C4-2B (cell line): Measurements from ENCODE around the gene GCNT2.

Experiments
- ZFX ChIP-seq: fragments of 450-650 bp; IDR thresholded peaks from 2 replicates; pipeline ENCODE4 v1.6.1; 2017
- TF ChIP-seq, protein P1 (sequence below): fragments of 450-650 bp; conservative IDR thresholded peaks from 2 replicates; pipeline ENCODE4 v1.5.1; 2017; ENCODE audit warnings: mild to moderate bottlenecking

- TF ChIP-seq, protein P1, sequence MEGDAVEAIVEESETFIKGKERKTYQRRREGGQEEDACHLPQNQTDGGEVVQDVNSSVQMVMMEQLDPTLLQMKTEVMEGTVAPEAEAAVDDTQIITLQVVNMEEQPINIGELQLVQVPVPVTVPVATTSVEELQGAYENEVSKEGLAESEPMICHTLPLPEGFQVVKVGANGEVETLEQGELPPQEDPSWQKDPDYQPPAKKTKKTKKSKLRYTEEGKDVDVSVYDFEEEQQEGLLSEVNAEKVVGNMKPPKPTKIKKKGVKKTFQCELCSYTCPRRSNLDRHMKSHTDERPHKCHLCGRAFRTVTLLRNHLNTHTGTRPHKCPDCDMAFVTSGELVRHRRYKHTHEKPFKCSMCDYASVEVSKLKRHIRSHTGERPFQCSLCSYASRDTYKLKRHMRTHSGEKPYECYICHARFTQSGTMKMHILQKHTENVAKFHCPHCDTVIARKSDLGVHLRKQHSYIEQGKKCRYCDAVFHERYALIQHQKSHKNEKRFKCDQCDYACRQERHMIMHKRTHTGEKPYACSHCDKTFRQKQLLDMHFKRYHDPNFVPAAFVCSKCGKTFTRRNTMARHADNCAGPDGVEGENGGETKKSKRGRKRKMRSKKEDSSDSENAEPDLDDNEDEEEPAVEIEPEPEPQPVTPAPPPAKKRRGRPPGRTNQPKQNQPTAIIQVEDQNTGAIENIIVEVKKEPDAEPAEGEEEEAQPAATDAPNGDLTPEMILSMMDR = no peak
- no peak for TF ChIP-seq ZFX
Observed at GRCh38 chr6:10482636-10483257, 38.4 kb upstream of the GCNT2 start.
